Measurements from ENCODE around the gene TLE6. TPM values are rescaled to one million over a fixed set of nuclear protein-coding genes. Genes with fewer than 3 reads are reported as not detected.

Gene TLE6
- total and polyA plus RNA-seq, 10 of the 15 experiments (the other 5 are each of a cell fraction or from before 2014, with no cell fraction given) = 2.7 to 13.8 (median 6.4) TPM

DNA sequence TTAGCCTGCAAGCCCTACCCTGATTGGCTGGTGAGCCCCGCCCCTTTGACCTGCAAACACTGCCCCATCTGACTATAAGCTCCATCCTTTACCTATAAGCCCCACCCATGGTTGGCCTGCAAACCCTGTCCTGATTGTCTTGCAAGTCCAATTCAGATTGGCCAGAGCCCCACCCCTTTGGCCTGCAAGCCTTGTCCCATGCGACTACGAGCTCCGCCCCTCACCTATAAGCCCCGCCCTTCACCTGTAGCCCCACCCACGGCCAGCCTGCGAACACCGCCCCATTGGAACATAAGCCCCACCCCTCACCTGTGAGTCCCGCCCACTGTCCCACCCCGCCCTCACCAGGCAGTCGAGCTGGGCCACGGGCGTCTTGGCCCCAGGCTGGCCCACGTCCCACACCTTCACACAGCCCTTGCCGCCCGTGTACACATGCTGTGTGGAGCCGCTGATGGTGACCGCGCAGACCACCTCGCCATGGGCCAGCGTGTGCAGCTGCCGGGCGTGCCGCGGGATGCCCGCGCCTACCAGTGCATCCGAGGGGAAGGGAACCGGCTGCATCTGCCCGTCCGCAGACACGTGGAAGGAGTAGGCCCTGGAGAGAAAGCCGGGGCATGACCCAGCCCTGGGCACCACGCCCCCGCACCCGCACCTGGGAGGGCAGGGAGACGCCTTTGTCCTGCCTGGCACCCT is 28.9 kb downstream of the TLE6 start:
- no peak overlapping the region for H3K4me2 ChIP-seq (ENCODE audit: control insufficient read depth, insufficient read depth)
- WGBS (ENCODE audit: insufficient coverage, insufficient replicate concordance, low lambda C conversion rate, missing lambda C conversion rate) = 78% methylated on average over 35 of the region's 37 CpGs
- no peaks in the 10 kb centered on the region; the same call in none of the 2 replicates for H3K4me1 ChIP-seq (ENCODE audit: control insufficient read depth, insufficient read depth, low read length)
- no peaks in the 10 kb centered on the region for H3K36me3 ChIP-seq (ENCODE audit: control insufficient read depth in 2 of 2, insufficient read depth in 2 of 2, low read length in 1 of 2)
- ATAC-seq (no peak; the same call in 1 of the 3 replicates), FAIRE-seq (no peak), DNase-seq (ENCODE audit: low read depth, low spot score) (no peak)
- ChIA-PET CTCF (interaction anchor here (0.6 kb wide), 1 partner anchor 9 kb away, joined by 3 read pairs; no protein-coding TSS in a partner anchor), SMC1A (ENCODE audit: uncharacterized antibody, unreplicated experiment) (no interaction called here), RAD21 (ENCODE audit: unreplicated experiment) (no interaction called here), POLR2A (no interaction called here)
- intact Hi-C loops (cut with micrococcal nuclease; ENCODE audit: unreplicated experiment) (no loop called here), in situ Hi-C loops (cut with MboI) (no loop called here)
- H3K27ac ChIP-seq (ENCODE audit: control insufficient read depth, insufficient read depth) = no peak overlapping the region
- no peaks in the 10 kb centered on the region for H3K79me2 ChIP-seq (ENCODE audit: control insufficient read depth, insufficient read depth, low read length)
- TF ChIP-seq MYC (IDR thresholded peaks at IDR 0.05; ENCODE audit: insufficient read depth, insufficient read length, insufficient replicate concordance, low read length, severe bottlenecking) (no peak), NFXL1 (IDR thresholded peaks at IDR 0.05; ENCODE audit: borderline replicate concordance) (no peak), TCF3 (IDR thresholded peaks at IDR 0.05; ENCODE audit: borderline replicate concordance, insufficient read depth, low read depth, low read length) (no peak), YBX1 (IDR thresholded peaks at IDR 0.05) (no peak), PML (IDR thresholded peaks at IDR 0.05; ENCODE audit: low read length) (no peak)
- H3K27me3 ChIP-seq (replicated peaks in 1 of 2; ENCODE audit: control insufficient read depth in 2 of 2, insufficient read depth in 2 of 2, low read length in 1 of 2) = no peaks in the 10 kb centered on the region
- H3K9ac ChIP-seq (ENCODE audit: control insufficient read depth, insufficient read depth, low read length) = no peak overlapping the region
- no peak overlapping the region for H3K4me3 ChIP-seq
- H4K20me1 ChIP-seq (ENCODE audit: control insufficient read depth, insufficient read depth) = no peaks in the 10 kb centered on the region
- H3K9me3 ChIP-seq (replicated peaks; ENCODE audit: control insufficient read depth, insufficient read depth, low read length) = no peaks in the 10 kb centered on the region
- H2AFZ ChIP-seq (ENCODE audit: control insufficient read depth, low read depth, low read length) = no peak overlapping the region
- BruUV-seq (replicated peaks) = no TSS peak

DNA sequence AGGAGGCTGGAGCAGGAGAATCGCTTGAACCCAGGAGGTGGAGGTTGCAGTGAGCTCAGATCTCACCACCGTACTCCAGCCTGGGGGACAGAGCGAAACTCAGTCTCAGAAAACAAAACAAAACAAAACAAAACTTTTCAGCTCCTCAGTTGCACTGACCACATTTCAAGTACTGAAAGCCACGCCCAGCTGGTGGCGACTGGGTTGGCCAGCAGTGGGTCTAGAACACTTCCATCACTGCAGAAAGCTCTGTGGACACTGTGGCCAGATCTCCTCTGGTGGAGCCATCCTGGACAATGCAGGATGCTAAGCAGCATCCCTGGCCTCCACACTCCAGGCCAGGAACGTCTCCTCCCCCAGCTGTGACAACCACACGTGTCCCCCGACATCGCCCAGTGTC is 30.6 kb downstream of the TLE6 start:
- ATAC-seq (peak; percentile 81), FAIRE-seq (peak; percentile 77), DNase-seq (ENCODE audit: low read depth, low spot score) (no peak)
- ChIA-PET CTCF (interaction anchor here (1.1 kb wide), 1 partner anchor 45 kb away, joined by 3 read pairs; no protein-coding TSS in a partner anchor), RAD21 (ENCODE audit: unreplicated experiment) (interaction anchor here (1.1 kb wide), 1 partner anchor 96 kb away, joined by 4 read pairs; no protein-coding TSS in a partner anchor), SMC1A (ENCODE audit: uncharacterized antibody, unreplicated experiment) (no interaction called here), POLR2A (no interaction called here)
- WGBS (ENCODE audit: insufficient coverage, insufficient replicate concordance, low lambda C conversion rate, missing lambda C conversion rate) = 16% methylated on average over 9 of the region's 9 CpGs
- Histone ChIP-seq H3K79me2 (ENCODE audit: control insufficient read depth, insufficient read depth, low read length) (no peaks in the 10 kb centered on the region), H2AFZ (ENCODE audit: control insufficient read depth, low read depth, low read length) (no peak overlapping the region), H3K4me1 (ENCODE audit: control insufficient read depth, insufficient read depth, low read length) (no peaks in the 10 kb centered on the region; the same call in none of the 2 replicates), H3K27me3 (replicated peaks in 1 of 2; ENCODE audit: control insufficient read depth in 2 of 2, insufficient read depth in 2 of 2, low read length in 1 of 2) (no peaks in the 10 kb centered on the region; a peak in 1 of 4 replicates), H3K27ac (ENCODE audit: control insufficient read depth, insufficient read depth) (no peak overlapping the region), H3K4me3 (no peak overlapping the region), H3K9me3 (replicated peaks; ENCODE audit: control insufficient read depth, insufficient read depth, low read length) (no peaks in the 10 kb centered on the region), H3K9ac (ENCODE audit: control insufficient read depth, insufficient read depth, low read length) (no peak overlapping the region), H4K20me1 (ENCODE audit: control insufficient read depth, insufficient read depth) (no peaks in the 10 kb centered on the region), H3K36me3 (ENCODE audit: control insufficient read depth in 2 of 2, insufficient read depth in 2 of 2, low read length in 1 of 2) (no peaks in the 10 kb centered on the region), H3K4me2 (ENCODE audit: control insufficient read depth, insufficient read depth) (no peak overlapping the region)
- no TSS peak for BruUV-seq (replicated peaks)
- intact Hi-C loops (cut with micrococcal nuclease; ENCODE audit: unreplicated experiment) = no loop called here
- in situ Hi-C loops (cut with MboI) = no loop called here
- TF ChIP-seq E2F8 (IDR thresholded peaks at IDR 0.05; ENCODE audit: low read depth, partially characterized antibody) (no peak), SIN3A (IDR thresholded peaks at IDR 0.05; ENCODE audit: low read depth, low read length) (no peak), BRCA1 (IDR thresholded peaks at IDR 0.05; ENCODE audit: low read depth, low read length) (no peak), PAX5 (IDR thresholded peaks at IDR 0.05; ENCODE audit: borderline replicate concordance, low read depth, low read length) (no peak)
- TF ChIP-seq, protein P1, sequence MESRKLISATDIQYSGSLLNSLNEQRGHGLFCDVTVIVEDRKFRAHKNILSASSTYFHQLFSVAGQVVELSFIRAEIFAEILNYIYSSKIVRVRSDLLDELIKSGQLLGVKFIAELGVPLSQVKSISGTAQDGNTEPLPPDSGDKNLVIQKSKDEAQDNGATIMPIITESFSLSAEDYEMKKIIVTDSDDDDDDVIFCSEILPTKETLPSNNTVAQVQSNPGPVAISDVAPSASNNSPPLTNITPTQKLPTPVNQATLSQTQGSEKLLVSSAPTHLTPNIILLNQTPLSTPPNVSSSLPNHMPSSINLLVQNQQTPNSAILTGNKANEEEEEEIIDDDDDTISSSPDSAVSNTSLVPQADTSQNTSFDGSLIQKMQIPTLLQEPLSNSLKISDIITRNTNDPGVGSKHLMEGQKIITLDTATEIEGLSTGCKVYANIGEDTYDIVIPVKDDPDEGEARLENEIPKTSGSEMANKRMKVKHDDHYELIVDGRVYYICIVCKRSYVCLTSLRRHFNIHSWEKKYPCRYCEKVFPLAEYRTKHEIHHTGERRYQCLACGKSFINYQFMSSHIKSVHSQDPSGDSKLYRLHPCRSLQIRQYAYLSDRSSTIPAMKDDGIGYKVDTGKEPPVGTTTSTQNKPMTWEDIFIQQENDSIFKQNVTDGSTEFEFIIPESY (IDR thresholded peaks at IDR 0.05) = no peak

Measured in GM12878 (cell line).